Mesendoderm (in vitro differentiated cells): ENCODE measurements around the gene C16orf46.

Experiments
- DNase-seq: peaks from one replicate; pipeline ENCODE4 v3.0.0; 2013
- H2AK5ac ChIP-seq: 2 replicates; pipeline ENCODE4 v1.6.1; 2013; ENCODE audit warnings: low read length, inconsistent platforms
- H2BK120ac ChIP-seq: 2 replicates; pipeline ENCODE4 v1.6.1; 2013; ENCODE audit warnings: low read depth, mild to moderate bottlenecking, low read length, moderate library complexity, mixed read lengths
- H2BK15ac ChIP-seq: replicated peaks from 2 replicates; pipeline ENCODE4 v1.6.1; 2013; ENCODE audit warnings: low read depth, mild to moderate bottlenecking, moderate library complexity
- H2BK5ac ChIP-seq: 2 replicates; pipeline ENCODE4 v1.6.1; 2013; ENCODE audit warnings: low read length, inconsistent platforms
- H3K18ac ChIP-seq: 2 replicates; pipeline ENCODE4 v1.6.1; 2013; ENCODE audit warnings: mild to moderate bottlenecking, low read length, mixed read lengths
- H3K23ac ChIP-seq: one replicate; pipeline ENCODE4 v1.6.1; 2013; ENCODE audit warnings: low read length
- H3K27ac ChIP-seq: 2 replicates; pipeline ENCODE4 v1.5.1; 2013; ENCODE audit warnings: low read depth, mild to moderate bottlenecking, inconsistent platforms, low read length, moderate library complexity
- H3K27me3 ChIP-seq: 2 replicates; pipeline ENCODE4 v1.6.1; 2013; ENCODE audit warnings: low read length, control low read depth, mild to moderate bottlenecking, inconsistent platforms; ENCODE audit not compliant: insufficient read depth, poor library complexity
- H3K36me3 ChIP-seq: 2 replicates; pipeline ENCODE4 v1.6.1; 2013; ENCODE audit warnings: low read length, inconsistent platforms; ENCODE audit not compliant: control insufficient read depth, insufficient read depth
- H3K4ac ChIP-seq: one replicate; pipeline ENCODE4 v1.6.1; 2013; ENCODE audit warnings: low read depth, mild to moderate bottlenecking, low read length, moderate library complexity
- H3K4me1 ChIP-seq: 2 replicates; pipeline ENCODE4 v1.6.1; 2013; ENCODE audit warnings: low read depth, low read length, inconsistent platforms; ENCODE audit not compliant: control insufficient read depth
- H3K4me2 ChIP-seq: 2 replicates; pipeline ENCODE4 v1.6.1; 2013; ENCODE audit warnings: low read length
- H3K4me3 ChIP-seq: 2 replicates; pipeline ENCODE4 v1.5.1; 2013; ENCODE audit warnings: mild to moderate bottlenecking, low read length
- H3K56ac ChIP-seq: one replicate; pipeline ENCODE4 v1.6.1; 2013; ENCODE audit warnings: low read length
- H3K79me1 ChIP-seq: 2 replicates; pipeline ENCODE4 v1.6.1; 2013; ENCODE audit warnings: low read length, inconsistent platforms
- H3K79me2 ChIP-seq: 2 replicates; pipeline ENCODE4 v1.6.1; 2013; ENCODE audit warnings: mild to moderate bottlenecking, low read length; ENCODE audit not compliant: control insufficient read depth, insufficient read depth
- H3K9ac ChIP-seq: 2 replicates; pipeline ENCODE4 v1.6.1; 2013; ENCODE audit warnings: low read length, inconsistent platforms
- H4K5ac ChIP-seq: one replicate; pipeline ENCODE4 v1.6.1; 2013; ENCODE audit warnings: low read length
- H4K8ac ChIP-seq: one replicate; pipeline ENCODE4 v1.6.1; 2013; ENCODE audit warnings: low read depth, mild to moderate bottlenecking, control low read depth, low read length, moderate library complexity
- WGBS: extraction: QIAGEN DNeasy Blood & Tissue Kit; methylation state at CpG from one replicate; pipeline ENCODE4 v1.1.7; 2013; ENCODE audit warnings: low lambda C conversion rate, missing lambda C conversion rate; ENCODE audit not compliant: insufficient coverage; ENCODE audit errors: extremely low coverage; 5-methylcytosine and 5-hydroxymethylcytosine counted together

C16orf46 gene

DNA sequence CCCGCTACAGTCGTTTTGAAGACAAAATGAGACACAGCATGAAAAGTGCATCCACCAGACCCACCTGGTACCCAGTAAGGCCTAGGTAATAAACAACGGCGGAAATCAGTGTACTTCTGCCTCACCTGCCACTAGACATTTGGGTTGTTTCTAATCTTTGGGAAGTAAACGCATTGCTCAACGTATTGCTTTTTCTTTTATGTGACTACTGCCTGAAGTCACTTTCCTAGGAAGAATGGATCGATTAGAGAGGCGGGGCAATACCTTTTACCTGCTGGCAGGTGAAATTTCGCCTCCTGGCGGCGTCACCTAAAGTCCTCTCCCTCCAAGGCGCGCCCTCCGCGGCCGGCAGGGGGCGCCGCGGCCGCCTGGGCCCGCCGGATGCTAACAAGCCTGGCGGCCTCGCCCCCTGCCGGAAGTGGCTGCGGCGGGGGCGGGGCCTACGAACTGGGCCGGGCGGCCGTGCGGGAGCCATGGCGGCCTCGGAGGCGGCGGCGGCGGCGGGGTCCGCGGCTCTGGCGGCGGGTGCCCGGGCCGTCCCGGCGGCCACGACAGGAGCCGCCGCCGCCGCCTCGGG, 41.6 kb downstream of the C16orf46 start, which contains the start of gene ATMIN:
ATMIN (plus strand) TSS at position 445 of the 577 bp plus-strand sequence; CDS start at position 474, 29 bp downstream.
- H3K4me1 ChIP-seq: peaks cover 4% of the 10 kb centered on the region
- no peak within 1 kb of the TSS for H3K23ac ChIP-seq
- H3K4ac ChIP-seq: peak within 1 kb of the TSS; percentile 58
- H2BK120ac ChIP-seq: no peak within 1 kb of the TSS
- H3K36me3 ChIP-seq: no peaks in the 10 kb centered on the region
- H3K79me1 ChIP-seq: peaks cover 15% of the 10 kb centered on the region
- peak within 1 kb of the TSS; percentile 77 for H3K4me2 ChIP-seq
- peak within 1 kb of the TSS; percentile 94 for H3K56ac ChIP-seq
- peak within 1 kb of the TSS; percentile 94 for H3K18ac ChIP-seq
- no peak within 1 kb of the TSS for H4K5ac ChIP-seq
- peak within 1 kb of the TSS; percentile 84 for H4K8ac ChIP-seq
- H3K27ac ChIP-seq: peak within 1 kb of the TSS; percentile 33
- H3K79me2 ChIP-seq: peaks cover 26% of the 10 kb centered on the region
- H2BK15ac ChIP-seq: no peak within 1 kb of the TSS
- peak; percentile 94 for DNase-seq
- WGBS: no CpG with 5 or more reads among the region's 54 CpGs
- peak within 1 kb of the TSS; percentile 54 for H3K4me3 ChIP-seq
- H3K9ac ChIP-seq: peak within 1 kb of the TSS; percentile 93
- no peak within 1 kb of the TSS for H2AK5ac ChIP-seq
- H2BK5ac ChIP-seq: no peak within 1 kb of the TSS
- no peaks in the 10 kb centered on the region for H3K27me3 ChIP-seq

DNA sequence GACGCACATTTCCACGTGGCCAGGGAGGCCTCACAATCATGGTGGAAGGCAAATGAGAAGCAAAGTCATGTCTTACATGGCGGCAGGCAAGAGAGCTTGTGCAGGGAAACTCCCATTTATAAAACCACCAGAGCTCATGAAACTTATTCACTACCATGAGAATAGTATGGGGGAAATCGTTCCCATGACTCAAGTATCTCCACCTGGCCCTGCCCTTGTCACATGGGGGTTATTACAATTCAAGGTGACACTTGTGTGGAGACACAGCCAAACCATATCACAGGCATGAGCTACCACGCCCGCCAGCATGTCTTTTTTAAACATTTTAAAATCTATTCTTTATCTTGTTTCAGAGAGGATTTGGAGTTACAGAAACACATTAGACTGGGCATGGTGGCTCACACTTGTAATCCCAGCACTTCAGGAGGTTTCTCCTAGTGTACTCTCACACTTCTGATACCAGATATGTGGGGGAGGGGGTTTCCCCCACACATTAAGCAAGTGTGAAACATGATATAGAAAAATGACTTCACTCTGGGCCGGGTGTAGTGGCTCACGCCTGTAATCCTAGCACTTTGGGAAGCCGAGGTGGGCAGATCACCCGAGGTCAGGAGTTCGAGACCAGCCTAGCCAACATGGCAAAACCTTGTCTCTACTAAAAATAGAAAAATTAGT, 47.0 kb downstream of the C16orf46 start:
- Histone ChIP-seq H3K79me2 (no peaks in the 10 kb centered on the region), H3K9ac (no peak overlapping the region), H3K79me1 (no peaks in the 10 kb centered on the region), H3K27ac (no peak overlapping the region), H2AK5ac (no peak overlapping the region), H2BK15ac (no peak overlapping the region), H3K4me1 (no peaks in the 10 kb centered on the region), H3K36me3 (peaks cover 2% of the 10 kb centered on the region), H3K4ac (no peak overlapping the region), H3K56ac (no peak overlapping the region), H2BK5ac (no peak overlapping the region), H4K8ac (no peak overlapping the region), H3K18ac (no peak overlapping the region), H2BK120ac (no peak overlapping the region), H3K23ac (no peak overlapping the region), H3K4me3 (no peak overlapping the region), H4K5ac (no peak overlapping the region), H3K27me3 (no peaks in the 10 kb centered on the region), H3K4me2 (no peak overlapping the region)
- no CpG with 5 or more reads among the region's 11 CpGs for WGBS
- no peak for DNase-seq

DNA sequence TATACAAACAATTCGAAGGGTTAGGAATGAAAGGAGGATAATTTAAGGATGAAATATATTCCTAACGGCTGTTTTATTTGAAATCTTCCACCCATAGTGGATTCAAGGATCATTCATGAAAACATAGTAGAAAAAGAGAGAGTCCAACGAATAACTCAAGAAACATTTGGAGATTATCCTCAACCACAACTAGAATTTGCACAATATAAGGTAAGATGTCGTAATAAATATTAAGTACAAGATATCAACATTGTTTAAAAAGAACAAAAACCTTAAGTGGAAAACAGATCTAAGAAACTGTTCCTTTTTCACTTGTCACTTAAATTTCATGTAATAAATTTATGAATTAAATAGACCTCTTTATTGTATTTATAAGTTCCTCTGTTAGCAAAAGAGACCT, 50.6 kb downstream of the C16orf46 start:
- H2AK5ac ChIP-seq: no peak overlapping the region
- H3K9ac ChIP-seq: no peak overlapping the region
- no peak overlapping the region for H2BK120ac ChIP-seq
- WGBS: 100% methylated on average over 1 of the region's 4 CpGs
- H4K8ac ChIP-seq: no peak overlapping the region
- no peak overlapping the region for H3K4me2 ChIP-seq
- H3K56ac ChIP-seq: no peak overlapping the region
- H3K27ac ChIP-seq: no peak overlapping the region
- H4K5ac ChIP-seq: no peak overlapping the region
- H3K79me1 ChIP-seq: no peaks in the 10 kb centered on the region
- H3K18ac ChIP-seq: no peak overlapping the region
- no peak overlapping the region for H3K23ac ChIP-seq
- no peak overlapping the region for H3K4ac ChIP-seq
- H2BK5ac ChIP-seq: no peak overlapping the region
- peaks cover 2% of the 10 kb centered on the region for H3K36me3 ChIP-seq
- DNase-seq: no peak
- no peak overlapping the region for H2BK15ac ChIP-seq
- no peak overlapping the region for H3K4me3 ChIP-seq
- H3K79me2 ChIP-seq: no peaks in the 10 kb centered on the region
- no peaks in the 10 kb centered on the region for H3K4me1 ChIP-seq
- no peaks in the 10 kb centered on the region for H3K27me3 ChIP-seq

DNA sequence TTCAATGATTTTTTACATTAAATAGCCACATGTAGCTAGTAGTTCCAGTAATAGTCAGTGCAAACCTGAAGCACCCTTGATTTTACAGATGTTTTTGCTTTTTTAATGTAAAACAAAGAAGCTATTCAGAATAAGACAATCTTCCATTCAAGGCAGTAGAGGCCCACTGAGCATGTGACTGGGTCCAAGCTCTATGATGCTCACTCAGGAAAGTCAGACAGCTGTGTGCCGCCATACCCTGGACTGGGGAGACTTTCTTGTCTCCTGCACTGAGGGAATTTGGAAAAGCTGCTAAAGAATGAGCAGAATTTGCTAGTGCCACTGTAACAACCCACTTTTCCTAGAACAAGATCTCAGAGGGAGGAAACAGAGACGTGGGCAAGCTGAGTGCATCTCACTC, 58.5 kb downstream of the C16orf46 start:
- no peak overlapping the region for H2BK5ac ChIP-seq
- H3K27me3 ChIP-seq: no peaks in the 10 kb centered on the region
- no peak overlapping the region for H3K4me2 ChIP-seq
- H3K56ac ChIP-seq: no peak overlapping the region
- no peak overlapping the region for H3K27ac ChIP-seq
- no peak overlapping the region for H4K5ac ChIP-seq
- H3K4ac ChIP-seq: no peak overlapping the region
- no peak overlapping the region for H2BK120ac ChIP-seq
- no peak overlapping the region for H2BK15ac ChIP-seq
- no peaks in the 10 kb centered on the region for H3K4me1 ChIP-seq
- no CpG with 5 or more reads among the region's 2 CpGs for WGBS
- no peak overlapping the region for H3K4me3 ChIP-seq
- no peaks in the 10 kb centered on the region for H3K79me2 ChIP-seq
- no peak overlapping the region for H3K18ac ChIP-seq
- no peak for DNase-seq
- no peak overlapping the region for H4K8ac ChIP-seq
- H2AK5ac ChIP-seq: no peak overlapping the region
- peaks cover 9% of the 10 kb centered on the region for H3K36me3 ChIP-seq
- H3K79me1 ChIP-seq: no peaks in the 10 kb centered on the region
- no peak overlapping the region for H3K23ac ChIP-seq
- no peak overlapping the region for H3K9ac ChIP-seq

DNA sequence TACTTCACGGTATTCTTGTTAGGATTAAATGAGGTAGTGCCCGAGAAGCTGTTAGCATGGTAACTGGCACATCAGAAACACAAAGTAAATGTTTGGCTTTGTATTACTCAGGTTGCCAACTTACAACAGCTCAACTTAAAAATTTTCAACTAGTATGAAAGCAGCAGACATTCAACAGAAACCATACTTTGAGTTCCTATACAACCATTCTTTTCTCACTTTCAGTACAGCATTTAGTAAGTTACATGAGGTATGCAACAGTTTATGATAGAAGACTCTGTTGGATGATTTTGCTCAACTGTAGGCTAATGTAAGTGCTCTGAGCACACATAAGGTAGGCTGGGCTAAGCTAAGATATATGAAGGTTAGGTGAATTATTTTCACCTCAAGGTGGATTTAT, 62.4 kb downstream of the C16orf46 start:
- Histone ChIP-seq H4K5ac (no peak overlapping the region), H3K23ac (no peak overlapping the region), H3K79me1 (peaks cover 8% of the 10 kb centered on the region), H2BK120ac (no peak overlapping the region), H2BK5ac (no peak overlapping the region), H3K4ac (no peak overlapping the region), H2AK5ac (no peak overlapping the region), H3K36me3 (peaks cover 12% of the 10 kb centered on the region), H4K8ac (no peak overlapping the region), H3K4me1 (no peaks in the 10 kb centered on the region), H3K18ac (no peak overlapping the region), H3K27me3 (no peaks in the 10 kb centered on the region), H3K27ac (no peak overlapping the region), H3K79me2 (peaks cover 12% of the 10 kb centered on the region), H2BK15ac (no peak overlapping the region), H3K4me3 (no peak overlapping the region), H3K56ac (no peak overlapping the region), H3K4me2 (no peak overlapping the region), H3K9ac (no peak overlapping the region)
- no CpG with 5 or more reads among the region's 2 CpGs for WGBS
- no peak for DNase-seq
